HG02885 (cell line): ENCODE results near the gene EVL.

ENCODE experiments used
- ATAC-seq: cut with Tn5 transposase; IDR thresholded peaks from one replicate; pipeline ENCODE4 v1.9.1; 2021; ENCODE audit warnings: mild to moderate bottlenecking; ENCODE audit not compliant: unreplicated experiment, poor library complexity

EVL gene

GRCh38 chr14:100121643-100122480, 56.6 kb downstream of the EVL start:
- ATAC-seq = no peak

GRCh38 chr14:100122481-100123223, 57.4 kb downstream of the EVL start:
- ATAC-seq = no peak

- ATAC-seq = no peak
Observed at GRCh38 chr14:100123618-100124017, 58.4 kb downstream of the EVL start.

GRCh38 chr14:100124551-100125088, 59.4 kb downstream of the EVL start:
- no peak for ATAC-seq

- ATAC-seq = no peak
Observed at GRCh38 chr14:100126401-100126800, 61.2 kb downstream of the EVL start.

- ATAC-seq = no peak
Observed at GRCh38 chr14:100127853-100128455, 62.7 kb downstream of the EVL start.

GRCh38 chr14:100128688-100129087, 63.5 kb downstream of the EVL start:
- ATAC-seq = no peak

GRCh38 chr14:100129161-100129589, 64.0 kb downstream of the EVL start:
- no peak for ATAC-seq

GRCh38 chr14:100130521-100130920, 65.3 kb downstream of the EVL start:
- no peak for ATAC-seq

- no peak for ATAC-seq
Observed at GRCh38 chr14:100131181-100131580, 66.0 kb downstream of the EVL start.

GRCh38 chr14:100132161-100132902, 67.1 kb downstream of the EVL start:
- ATAC-seq = no peak

GRCh38 chr14:100132903-100133510, 67.8 kb downstream of the EVL start:
- ATAC-seq = no peak

- no peak for ATAC-seq
Observed at GRCh38 chr14:100134586-100134985, 69.4 kb downstream of the EVL start.

GRCh38 chr14:100135073-100135472, 69.9 kb downstream of the EVL start:
- no peak for ATAC-seq

- no peak for ATAC-seq
Observed at GRCh38 chr14:100135784-100136183, 70.6 kb downstream of the EVL start.

GRCh38 chr14:100137173-100137572, 72.0 kb downstream of the EVL start:
- ATAC-seq = no peak

GRCh38 chr14:100138082-100138787, 73.0 kb downstream of the EVL start:
- peak; percentile 57 for ATAC-seq

- no peak for ATAC-seq
Observed at GRCh38 chr14:100138955-100139354, 73.7 kb downstream of the EVL start.

GRCh38 chr14:100140452-100141078, 75.3 kb downstream of the EVL start:
- no peak for ATAC-seq
